Endodermal cell (in vitro differentiated cells): ENCODE results near the gene SPACA9. TPM values are rescaled to one million over a fixed set of nuclear protein-coding genes. Genes with fewer than 3 reads are reported as not detected.

ENCODE experiments used
- DNase-seq: peaks from one replicate; pipeline ENCODE4 v3.0.0-alpha.2; 2017
- H3K27ac ChIP-seq: 2 replicates; pipeline ENCODE4 v1.5.1; 2013; ENCODE audit warnings: mild to moderate bottlenecking, low read depth, low read length, moderate library complexity
- H3K27me3 ChIP-seq: 2 replicates; pipeline ENCODE4 v1.6.1; 2013; ENCODE audit warnings: mild to moderate bottlenecking, low read length, moderate library complexity; ENCODE audit not compliant: insufficient read depth, control insufficient read depth, poor library complexity, severe bottlenecking
- H3K36me3 ChIP-seq: 2 replicates; pipeline ENCODE4 v1.7.0; 2013; ENCODE audit warnings: mild to moderate bottlenecking, low read length, moderate library complexity; ENCODE audit not compliant: control insufficient read depth, insufficient read depth
- H3K4me1 ChIP-seq: one replicate; pipeline ENCODE4 v1.7.0; 2013; ENCODE audit warnings: low read length; ENCODE audit not compliant: control insufficient read depth, insufficient read depth
- H3K4me3 ChIP-seq: 2 replicates; pipeline ENCODE4 v1.5.1; 2013; ENCODE audit warnings: mild to moderate bottlenecking, low read length, moderate library complexity
- H3K9ac ChIP-seq: 2 replicates; pipeline ENCODE4 v1.6.1; 2013; ENCODE audit warnings: mild to moderate bottlenecking, low read length, moderate library complexity; ENCODE audit not compliant: poor library complexity, severe bottlenecking; ENCODE audit errors: extremely low read depth
- H3K9me3 ChIP-seq: 2 replicates; pipeline ENCODE4 v1.6.1; 2013; ENCODE audit warnings: mild to moderate bottlenecking, low read length, moderate library complexity; ENCODE audit not compliant: control insufficient read depth
- H3K27ac Mint-ChIP-seq: 2 replicates; pipeline ENCODE4 v1.8.0; 2020; ENCODE audit warnings: mixed read lengths
- H3K27me3 Mint-ChIP-seq: 2 replicates; pipeline ENCODE4 v1.8.0; 2021; ENCODE audit warnings: mild to moderate bottlenecking, mixed read lengths; ENCODE audit not compliant: insufficient read depth
- H3K36me3 Mint-ChIP-seq: 2 replicates; pipeline ENCODE4 v1.8.0; 2020; ENCODE audit warnings: low read depth, mixed read lengths
- H3K4me1 Mint-ChIP-seq: 2 replicates; pipeline ENCODE4 v1.8.0; 2020; ENCODE audit warnings: mixed read lengths
- H3K4me3 Mint-ChIP-seq: 2 replicates; pipeline ENCODE4 v1.8.0; 2020; ENCODE audit warnings: mild to moderate bottlenecking, moderate library complexity, mixed read lengths
- H3K9me3 Mint-ChIP-seq: 2 replicates; pipeline ENCODE4 v1.8.0; 2020; ENCODE audit warnings: mild to moderate bottlenecking, mixed read lengths
- WGBS, 2 experiments: methylation state at CpG; one replicate each; pipeline versions ENCODE4 v1.1.5 to v1.1.7; 2013; ENCODE audit warnings: missing lambda C conversion rate in 2 of 2, mixed read lengths in 1 of 2; ENCODE audit not compliant: insufficient coverage in 1 of 2, insufficient read length in 1 of 2; 5-methylcytosine and 5-hydroxymethylcytosine counted together
- total RNA-seq, 2 donors: library from RNA; stranded (reverse); fragmentation: NEBNext Ultra II Directional in 1 of 2; extraction: Animal tissue kit (Norgen Biotek cat#: 25700) in 1 of 2; gene quantifications; 2 replicates in 1 of 2; 3 replicates in 1 of 2; pipeline ENCODE4 v1.2.1, GENCODE V29; 2021
- TF ChIP-seq, protein P1 (sequence below): fragments of 200-600 bp; sonication (generic); conservative IDR thresholded peaks from 2 replicates; pipeline ENCODE4 v1.5.0; 2021; ENCODE audit warnings: antibody characterized with exemption, mild to moderate bottlenecking

The SPACA9 gene
- total RNA-seq, 2 donors from 2014 or later, result 3.1 to 3.4 TPM

DNA sequence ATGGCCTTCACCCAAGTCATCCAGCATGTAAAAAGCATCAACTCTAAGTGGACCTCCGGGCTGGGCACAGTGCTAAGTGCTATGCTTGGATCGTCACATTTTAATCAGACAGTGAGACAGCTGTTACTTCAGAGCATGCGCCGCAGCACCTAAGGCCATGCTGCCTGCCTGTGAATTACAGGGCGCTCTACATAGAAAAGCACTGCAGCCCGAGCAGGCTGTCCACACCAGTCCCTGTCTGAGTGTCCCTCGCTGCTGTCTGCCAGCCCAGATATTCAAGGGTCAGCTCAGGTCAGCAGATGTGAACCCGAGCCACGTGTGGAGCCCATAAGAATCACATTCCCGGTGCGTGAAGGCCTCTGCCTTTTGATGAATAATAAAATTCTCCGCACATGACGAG, 37.7 kb upstream of the SPACA9 start:
- H3K4me1 Mint-ChIP-seq, result peaks cover 3% of the 10 kb centered on the region
- no peaks in the 10 kb centered on the region for H3K27me3 ChIP-seq
- no peak overlapping the region for H3K27ac Mint-ChIP-seq
- H3K9ac ChIP-seq, result no peak overlapping the region
- H3K9me3 Mint-ChIP-seq, result no peaks in the 10 kb centered on the region
- 91 to 92% methylated on average over 12 to 13 of the region's 13 CpGs for WGBS, 2 experiments
- TF ChIP-seq, protein P1, sequence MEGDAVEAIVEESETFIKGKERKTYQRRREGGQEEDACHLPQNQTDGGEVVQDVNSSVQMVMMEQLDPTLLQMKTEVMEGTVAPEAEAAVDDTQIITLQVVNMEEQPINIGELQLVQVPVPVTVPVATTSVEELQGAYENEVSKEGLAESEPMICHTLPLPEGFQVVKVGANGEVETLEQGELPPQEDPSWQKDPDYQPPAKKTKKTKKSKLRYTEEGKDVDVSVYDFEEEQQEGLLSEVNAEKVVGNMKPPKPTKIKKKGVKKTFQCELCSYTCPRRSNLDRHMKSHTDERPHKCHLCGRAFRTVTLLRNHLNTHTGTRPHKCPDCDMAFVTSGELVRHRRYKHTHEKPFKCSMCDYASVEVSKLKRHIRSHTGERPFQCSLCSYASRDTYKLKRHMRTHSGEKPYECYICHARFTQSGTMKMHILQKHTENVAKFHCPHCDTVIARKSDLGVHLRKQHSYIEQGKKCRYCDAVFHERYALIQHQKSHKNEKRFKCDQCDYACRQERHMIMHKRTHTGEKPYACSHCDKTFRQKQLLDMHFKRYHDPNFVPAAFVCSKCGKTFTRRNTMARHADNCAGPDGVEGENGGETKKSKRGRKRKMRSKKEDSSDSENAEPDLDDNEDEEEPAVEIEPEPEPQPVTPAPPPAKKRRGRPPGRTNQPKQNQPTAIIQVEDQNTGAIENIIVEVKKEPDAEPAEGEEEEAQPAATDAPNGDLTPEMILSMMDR, result no peak
- H3K4me3 Mint-ChIP-seq, result no peak overlapping the region
- no peak overlapping the region for H3K4me3 ChIP-seq
- H3K27me3 Mint-ChIP-seq, result no peaks in the 10 kb centered on the region
- H3K27ac ChIP-seq, result no peak overlapping the region
- no peaks in the 10 kb centered on the region for H3K9me3 ChIP-seq
- no peaks in the 10 kb centered on the region for H3K36me3 Mint-ChIP-seq
- no peak for DNase-seq
- no peaks in the 10 kb centered on the region for H3K36me3 ChIP-seq
- H3K4me1 ChIP-seq, result no peaks in the 10 kb centered on the region

DNA sequence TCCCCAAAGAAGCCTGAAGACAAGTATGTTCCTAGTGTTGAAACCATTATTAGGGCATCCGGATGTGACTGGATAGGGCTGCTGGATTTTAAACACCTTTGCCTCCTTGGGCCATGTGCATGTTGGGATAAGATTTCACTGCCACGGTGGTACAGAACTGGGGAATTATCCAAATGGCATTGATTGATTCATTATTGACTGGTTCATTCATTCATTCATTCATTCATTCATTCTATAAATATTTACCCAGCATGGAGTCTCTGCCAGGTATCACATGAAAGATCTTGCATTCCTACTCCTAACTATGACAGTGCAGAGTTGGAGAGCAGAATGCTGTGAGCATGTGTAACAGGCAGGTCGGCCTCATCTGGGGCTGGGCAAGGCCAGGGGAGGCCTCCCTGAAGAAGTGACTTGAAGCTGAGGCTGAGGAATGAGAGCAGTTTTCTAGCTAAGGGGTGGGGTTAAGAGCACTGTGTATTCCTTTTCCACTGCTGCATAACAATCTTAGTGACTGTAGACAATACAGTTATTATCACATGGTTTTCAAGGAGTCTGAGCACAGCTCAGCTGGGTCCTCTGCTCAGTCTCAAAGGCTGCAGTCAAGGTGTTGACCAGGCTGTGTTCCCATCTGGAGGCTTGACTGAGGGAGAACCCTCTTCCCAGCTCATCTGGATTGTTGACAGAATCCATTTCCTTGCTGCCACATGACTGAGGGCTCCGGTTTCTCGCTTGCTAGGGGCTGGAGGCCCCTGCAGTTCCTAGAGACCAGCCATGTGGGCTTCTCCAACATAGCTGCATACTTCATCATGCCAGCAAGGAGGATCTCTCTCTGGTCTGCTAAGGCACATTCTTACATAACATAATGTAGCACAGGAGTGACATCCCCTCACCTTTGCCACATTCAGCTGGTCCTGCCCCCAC, 36.3 kb upstream of the SPACA9 start:
- peaks cover 3% of the 10 kb centered on the region for H3K4me1 Mint-ChIP-seq
- 88 to 91% methylated on average over 5 of the region's 5 CpGs for WGBS, 2 experiments

DNA sequence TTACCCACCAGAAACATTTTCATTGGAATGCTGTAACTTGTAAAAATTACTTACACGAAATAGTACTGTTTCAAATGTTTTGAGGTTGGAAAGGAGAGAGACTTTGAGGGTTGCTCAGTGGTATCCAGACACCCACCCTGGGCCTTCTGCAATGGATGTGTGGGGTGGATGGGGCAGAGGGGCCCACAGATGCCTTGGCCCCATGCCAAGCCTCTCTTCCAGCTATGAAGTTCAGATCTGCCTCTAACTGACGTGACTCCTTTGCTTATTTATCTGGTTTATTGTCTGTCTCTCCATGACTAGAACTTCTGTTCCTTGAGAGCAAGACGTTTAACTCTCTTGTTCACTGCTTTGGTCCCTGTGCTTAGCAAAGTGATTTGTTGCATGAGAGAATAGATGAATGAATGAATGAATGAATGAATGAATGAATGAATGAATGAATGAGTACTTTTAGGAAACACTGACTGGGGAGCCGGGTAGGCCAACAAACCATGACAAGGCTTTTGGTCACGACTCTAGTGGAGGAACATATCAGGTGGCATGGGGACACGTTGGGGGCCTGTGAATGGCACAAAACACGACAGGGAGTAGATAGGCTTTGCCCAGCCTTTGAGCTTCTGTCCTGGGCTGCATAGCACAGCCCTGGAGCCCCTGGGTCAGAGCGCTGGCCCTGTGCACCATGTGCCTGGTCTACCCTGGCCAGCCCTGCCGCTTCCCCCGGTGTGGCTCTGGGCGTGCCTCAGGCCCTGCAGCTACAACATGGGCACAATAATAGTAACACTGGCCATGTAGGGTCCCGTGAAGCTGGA, 32.4 kb upstream of the SPACA9 start:
- Mint-ChIP-seq H3K4me3 (no peak overlapping the region), H3K9me3 (no peaks in the 10 kb centered on the region), H3K4me1 (peaks cover 3% of the 10 kb centered on the region), H3K27me3 (no peaks in the 10 kb centered on the region), H3K27ac (no peak overlapping the region), H3K36me3 (no peaks in the 10 kb centered on the region)
- no peak overlapping the region for H3K9ac ChIP-seq
- no peak overlapping the region for H3K27ac ChIP-seq
- H3K36me3 ChIP-seq, result no peaks in the 10 kb centered on the region
- DNase-seq, result no peak
- no peak overlapping the region for H3K4me3 ChIP-seq
- WGBS, 2 experiments, result 88 to 91% methylated on average over 8 to 12 of the region's 12 CpGs
- no peaks in the 10 kb centered on the region for H3K27me3 ChIP-seq
- no peaks in the 10 kb centered on the region for H3K4me1 ChIP-seq
- TF ChIP-seq, protein P1, result no peak
- H3K9me3 ChIP-seq, result no peaks in the 10 kb centered on the region

More for the DNA sequence above, 36.3 kb upstream of the SPACA9 start:
- H3K4me3 ChIP-seq, result no peak overlapping the region
- no peaks in the 10 kb centered on the region for H3K36me3 ChIP-seq
- no peaks in the 10 kb centered on the region for H3K27me3 ChIP-seq
- no peak overlapping the region for H3K9ac ChIP-seq
- Mint-ChIP-seq H3K27me3 (no peaks in the 10 kb centered on the region), H3K36me3 (no peaks in the 10 kb centered on the region), H3K9me3 (no peaks in the 10 kb centered on the region), H3K27ac (no peak overlapping the region), H3K4me3 (no peak overlapping the region)
- no peaks in the 10 kb centered on the region for H3K4me1 ChIP-seq
- no peak for DNase-seq
- H3K27ac ChIP-seq, result no peak overlapping the region
- H3K9me3 ChIP-seq, result no peaks in the 10 kb centered on the region
- TF ChIP-seq, protein P1, result no peak
